CD4-positive, alpha-beta T cell treated with Interleukin-12 subunit alpha and Interleukin-12 subunit beta, for 1 hour (primary cell): Measurements from ENCODE around the gene RCAN2.

Experiments used
- DNase-seq: peaks from one replicate; pipeline ENCODE4 v3.0.0-alpha.2; 2020

RCAN2 gene

DNA sequence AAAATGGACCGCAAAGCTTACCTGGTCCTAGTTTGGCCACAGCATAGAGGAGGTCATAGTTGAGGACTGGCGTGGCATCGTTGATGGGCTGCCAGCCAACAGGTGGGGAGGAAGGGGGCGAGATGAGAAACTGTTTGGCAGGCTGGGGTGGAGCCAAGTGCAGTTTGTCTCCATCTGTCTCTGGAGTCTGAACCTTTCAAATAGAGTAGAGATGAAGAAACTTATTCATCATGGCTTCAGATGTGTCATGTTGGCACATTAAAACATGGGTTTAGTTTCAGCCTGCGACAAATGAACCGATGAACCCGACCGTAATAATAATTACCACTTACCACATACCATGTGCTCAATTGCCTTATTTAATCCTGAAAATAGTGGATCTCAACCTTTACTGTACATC, 244.5 kb downstream of the RCAN2 start:
- no peak for DNase-seq

DNA sequence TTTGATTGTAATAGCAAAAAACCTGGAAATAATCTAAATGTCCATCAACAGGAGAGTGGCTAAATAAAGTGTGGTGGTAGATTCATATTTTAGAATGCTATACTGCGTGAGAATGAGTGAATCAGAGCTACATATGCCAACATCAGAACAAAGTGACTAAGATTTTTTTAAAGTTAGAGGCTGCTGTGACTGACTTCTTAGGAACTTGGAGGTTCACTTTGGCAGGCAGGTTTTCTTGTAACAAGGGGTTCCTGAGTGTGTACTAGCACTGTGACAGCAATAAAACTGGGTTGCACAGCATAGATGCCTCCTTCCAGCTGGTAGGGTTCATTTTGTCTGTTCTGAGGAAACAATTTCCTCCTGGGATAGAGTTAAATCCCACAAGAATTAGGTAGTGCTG, 245.2 kb downstream of the RCAN2 start:
- DNase-seq, result no peak

DNA sequence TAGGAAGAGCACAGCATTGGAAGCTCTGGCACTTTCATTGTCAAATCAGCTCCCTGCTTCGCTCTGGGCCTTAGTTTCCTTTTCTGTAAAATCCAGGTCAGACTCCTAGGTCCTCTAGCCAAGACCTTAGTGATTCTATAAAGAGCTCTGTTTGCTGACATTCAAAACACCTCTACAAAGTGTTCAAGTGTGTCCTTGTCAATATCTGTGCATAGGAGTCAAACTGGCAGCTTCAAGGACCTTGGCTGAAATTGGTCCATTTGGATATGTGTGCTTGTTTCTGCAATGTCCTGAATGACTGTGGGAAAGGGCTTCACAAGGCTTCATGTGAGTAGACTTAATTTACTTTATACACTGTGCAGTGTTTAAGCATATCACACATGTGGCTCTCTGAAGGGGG, 246.6 kb downstream of the RCAN2 start:
- DNase-seq, result no peak

DNA sequence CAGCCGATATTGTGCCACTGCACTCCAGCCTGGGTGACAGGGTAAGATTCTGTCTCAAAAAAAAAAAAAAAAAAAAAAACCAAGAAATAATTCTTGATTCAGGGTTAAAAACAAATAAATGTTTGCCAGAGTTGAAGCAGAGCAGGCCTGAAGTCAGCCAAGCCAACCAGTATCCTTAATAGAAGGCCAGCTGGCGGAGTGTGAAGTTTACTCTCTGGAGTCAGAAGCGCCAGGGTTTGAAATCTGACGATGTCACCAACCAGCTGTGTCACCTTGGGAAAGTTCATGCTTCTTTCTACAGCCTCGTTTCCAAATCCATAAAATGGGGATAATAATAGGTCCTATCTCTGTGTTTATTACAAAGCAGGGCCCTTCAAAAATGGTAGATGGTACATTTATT, 247.5 kb downstream of the RCAN2 start:
- DNase-seq, result no peak

DNA sequence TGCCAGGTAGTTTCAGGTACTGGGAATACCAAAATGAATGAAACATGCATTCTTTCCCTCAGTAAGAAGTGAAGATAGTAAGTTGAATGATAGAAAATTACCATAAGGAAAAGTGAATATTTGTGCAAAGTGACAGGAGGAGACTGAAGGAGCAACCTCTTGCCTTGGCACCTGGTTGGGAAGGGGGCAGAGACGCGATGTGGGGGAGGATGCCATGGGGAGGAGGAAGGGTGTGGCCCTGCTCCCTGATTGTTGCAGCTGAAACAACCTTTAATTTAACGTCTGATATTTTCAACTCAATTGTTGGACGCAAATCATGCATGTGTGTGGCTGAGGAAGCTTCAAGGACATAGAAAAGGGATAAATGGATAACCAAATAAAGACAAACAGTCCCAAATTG, 248.3 kb downstream of the RCAN2 start:
- no peak for DNase-seq

DNA sequence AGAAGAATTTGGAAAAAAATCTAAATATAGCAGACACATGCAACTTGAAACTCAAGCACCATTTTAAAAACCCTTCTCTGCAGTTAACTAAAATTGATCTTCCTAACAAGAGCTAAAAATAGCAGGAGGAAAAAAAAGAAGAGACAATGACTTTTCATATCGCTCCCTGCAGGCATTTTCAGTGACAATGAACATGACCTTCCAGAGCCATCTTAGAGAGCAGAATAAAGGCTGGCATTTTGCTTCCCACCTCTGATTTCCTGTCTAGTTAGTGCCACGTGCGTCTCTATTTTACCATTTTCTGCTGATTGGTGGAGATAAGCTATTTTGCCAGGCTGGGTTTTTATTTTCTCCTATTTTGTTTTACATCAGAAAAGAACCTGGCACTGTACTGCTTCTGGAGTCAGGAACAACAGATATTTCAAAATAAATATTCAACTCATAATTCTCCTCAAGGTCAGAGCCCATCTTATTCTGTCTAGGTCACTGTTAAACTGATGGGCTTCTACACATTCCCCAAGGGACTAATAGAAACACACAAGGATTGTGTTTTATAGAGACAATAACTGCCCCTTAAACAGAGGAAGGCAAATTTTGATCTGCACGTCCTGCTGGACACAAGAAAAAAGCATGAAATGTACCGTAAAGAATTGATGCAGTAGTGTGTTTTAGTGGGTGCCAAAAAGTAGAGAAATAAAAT, 250.2 kb downstream of the RCAN2 start:
- DNase-seq, result no peak

DNA sequence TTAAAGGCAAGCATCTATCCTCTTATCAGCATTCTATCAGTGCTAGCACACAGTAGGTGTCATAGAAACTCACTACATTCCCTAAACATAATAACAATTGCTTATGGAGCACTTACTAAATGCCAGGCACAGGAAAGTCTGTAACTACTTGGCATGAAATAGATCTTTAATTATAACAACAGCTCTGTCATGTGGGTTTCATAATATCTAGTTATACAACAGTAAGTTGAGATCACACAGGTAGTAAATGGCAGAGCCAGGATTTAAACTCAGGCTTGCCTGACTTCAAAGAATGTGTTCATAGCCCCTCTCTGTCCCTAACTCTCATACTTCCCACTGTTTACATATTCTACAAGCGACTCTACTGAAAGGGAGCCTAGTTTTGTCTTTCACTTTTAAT, 254.5 kb downstream of the RCAN2 start:
- DNase-seq, result no peak

DNA sequence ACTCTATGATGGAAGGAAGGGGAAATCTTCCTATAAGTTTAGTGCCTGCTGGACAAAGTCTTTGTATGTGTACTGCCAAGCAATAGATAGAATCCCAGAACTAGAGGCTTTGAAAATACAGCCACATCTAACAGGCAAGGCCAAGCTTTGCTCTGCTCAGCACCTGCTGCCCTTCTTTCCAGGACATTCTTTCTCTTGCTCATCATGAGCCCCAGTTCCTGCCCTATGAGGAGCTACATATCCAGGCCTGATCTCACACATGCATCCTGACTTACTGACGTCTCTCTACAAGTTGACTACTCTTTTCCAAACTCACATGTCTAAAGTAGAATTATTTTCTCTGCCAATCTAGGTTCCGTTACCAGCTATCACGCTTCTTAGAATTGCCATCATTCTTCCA, 256.0 kb downstream of the RCAN2 start:
- DNase-seq, result no peak

DNA sequence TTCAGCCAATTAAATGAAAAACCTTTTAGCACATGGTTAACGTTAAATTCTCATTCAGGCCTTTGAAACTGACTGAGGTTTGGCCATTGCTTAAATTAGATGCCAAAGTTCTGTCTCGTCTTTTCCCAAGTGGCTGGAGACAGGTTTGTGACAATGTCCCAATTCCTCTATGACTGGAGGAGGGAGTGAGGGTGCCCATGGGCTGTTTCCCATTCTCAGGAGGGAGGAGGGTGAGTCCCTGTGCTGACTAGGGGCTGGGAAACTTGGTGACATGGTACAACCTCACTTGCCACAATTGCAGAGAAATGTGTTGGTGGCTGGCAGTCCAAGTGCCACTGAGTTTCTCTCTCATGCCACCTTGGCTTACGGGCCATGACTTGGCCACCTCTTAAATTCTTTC, 256.5 kb downstream of the RCAN2 start:
- no peak for DNase-seq

DNA sequence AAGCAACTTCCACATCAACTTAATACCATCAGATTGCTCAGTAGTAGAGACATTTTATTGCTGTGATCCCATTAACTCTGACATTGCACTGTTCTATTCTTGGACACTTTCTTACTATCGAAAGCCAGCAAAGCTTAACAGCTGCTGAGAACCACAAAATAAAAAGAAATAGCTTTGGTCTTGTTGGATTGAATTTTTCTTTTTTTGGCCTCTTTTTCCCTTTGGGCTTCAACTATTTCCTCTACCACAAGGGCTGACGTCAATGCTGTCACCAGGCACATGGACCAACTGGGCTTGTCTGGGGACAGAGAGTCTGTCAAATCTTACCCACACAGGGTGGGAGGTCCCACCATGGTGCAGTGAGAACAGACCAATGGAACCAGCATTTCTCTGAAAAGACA, 257.1 kb downstream of the RCAN2 start:
- DNase-seq, result no peak

DNA sequence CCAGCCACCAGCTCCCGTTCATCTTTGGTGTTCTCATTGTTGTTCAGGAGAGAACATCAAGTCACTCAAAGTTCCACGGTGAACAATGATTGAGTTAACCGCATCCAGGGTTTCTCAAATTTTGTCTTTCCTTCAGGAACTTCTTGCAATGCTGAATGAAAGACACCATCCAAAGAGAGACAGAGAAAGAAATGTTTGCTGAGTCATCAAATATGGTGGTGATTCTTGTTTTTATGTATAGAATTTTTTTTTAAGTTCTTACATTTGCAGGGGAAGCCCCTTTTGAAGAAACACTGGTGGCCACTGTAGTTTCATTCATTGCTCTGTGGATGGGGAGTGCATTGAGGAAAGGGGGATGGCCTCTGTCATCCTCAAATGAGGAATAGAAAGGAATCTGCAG, 258.1 kb downstream of the RCAN2 start:
- no peak for DNase-seq

DNA sequence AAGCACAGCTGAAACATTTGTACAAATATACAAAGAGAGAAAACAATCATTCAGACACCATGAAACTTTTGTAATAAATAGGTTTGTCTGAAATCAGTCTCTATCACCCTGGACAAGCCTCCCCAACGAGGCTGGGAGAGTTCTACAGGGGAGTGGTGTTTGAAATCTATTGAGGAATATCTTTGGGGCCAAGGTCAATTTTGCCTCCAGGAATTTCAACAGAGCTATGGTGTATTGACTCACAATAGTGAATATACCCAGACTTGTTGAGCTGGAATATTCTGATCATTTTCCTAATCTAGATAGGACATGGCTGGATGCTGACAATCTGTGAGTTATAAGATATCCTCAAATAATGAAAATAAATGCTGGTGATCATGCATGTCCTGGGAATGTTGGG, 269.0 kb downstream of the RCAN2 start:
- DNase-seq, result no peak

DNA sequence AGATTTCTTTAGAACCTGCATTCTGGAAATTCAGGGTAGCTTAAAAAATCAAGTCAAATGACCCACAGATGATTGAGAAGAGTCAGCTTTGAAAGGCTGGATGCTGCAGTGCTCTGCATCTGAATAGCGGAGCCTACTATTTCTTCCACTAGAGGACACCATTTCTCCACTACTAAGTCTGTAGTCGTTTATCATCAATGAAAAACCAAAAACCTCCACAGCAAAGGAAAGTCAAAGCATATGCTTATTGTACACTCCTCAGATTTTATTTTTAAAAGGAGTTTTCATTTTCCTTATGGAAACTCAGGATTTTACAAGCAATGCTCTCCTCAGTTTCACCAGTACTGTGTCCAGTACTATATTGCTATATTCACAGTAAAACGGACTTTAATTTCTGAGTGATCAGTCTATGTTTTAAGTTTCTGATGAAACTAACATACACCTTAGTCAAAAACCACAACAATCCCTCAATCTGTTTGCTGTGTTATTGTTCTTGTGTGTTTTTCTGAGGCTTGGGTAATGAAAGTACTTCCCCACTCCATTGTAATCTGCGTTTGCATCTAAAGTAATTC, 269.9 kb downstream of the RCAN2 start:
- peak; percentile 32 for DNase-seq

DNA sequence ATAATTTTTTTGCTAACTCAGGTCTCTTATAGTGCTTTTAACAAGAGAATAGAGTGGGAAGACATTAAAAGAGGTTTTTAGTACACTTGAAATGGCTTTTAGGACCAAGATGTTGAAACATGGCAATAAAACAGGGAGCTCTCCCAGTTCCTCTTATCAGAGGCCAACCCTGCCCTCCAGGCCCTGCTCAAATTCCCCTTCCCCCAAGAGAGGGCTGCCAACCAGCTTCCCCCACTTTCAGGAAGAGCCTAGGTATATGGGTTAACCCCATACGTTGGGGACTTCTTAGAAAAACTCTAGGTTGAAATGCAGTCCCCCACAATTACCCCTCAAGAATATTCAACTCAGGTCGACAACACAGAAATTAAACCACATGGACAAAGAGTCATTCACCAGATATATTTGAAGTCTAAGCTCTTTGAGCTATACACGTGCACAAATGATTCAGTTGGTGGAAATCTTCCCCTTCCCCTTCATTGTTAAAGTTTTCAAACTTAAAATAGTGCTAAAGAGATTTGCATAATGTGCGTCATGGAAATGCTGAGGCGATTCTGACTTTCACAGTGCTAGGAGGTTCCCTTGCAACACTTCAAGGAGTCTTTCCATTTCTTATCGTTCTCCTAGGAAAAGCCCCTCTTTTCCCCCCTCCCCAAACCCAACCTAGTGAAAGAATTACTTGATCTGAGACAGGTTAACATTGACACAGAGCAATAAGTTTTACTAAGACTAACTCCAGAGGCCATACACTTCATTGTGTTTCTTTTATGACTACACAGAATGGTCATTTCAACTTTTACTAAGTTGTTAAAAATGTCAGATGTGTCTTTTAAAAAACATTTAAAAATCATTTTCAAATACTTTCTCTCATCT, 270.7 kb downstream of the RCAN2 start:
- DNase-seq, result no peak

DNA sequence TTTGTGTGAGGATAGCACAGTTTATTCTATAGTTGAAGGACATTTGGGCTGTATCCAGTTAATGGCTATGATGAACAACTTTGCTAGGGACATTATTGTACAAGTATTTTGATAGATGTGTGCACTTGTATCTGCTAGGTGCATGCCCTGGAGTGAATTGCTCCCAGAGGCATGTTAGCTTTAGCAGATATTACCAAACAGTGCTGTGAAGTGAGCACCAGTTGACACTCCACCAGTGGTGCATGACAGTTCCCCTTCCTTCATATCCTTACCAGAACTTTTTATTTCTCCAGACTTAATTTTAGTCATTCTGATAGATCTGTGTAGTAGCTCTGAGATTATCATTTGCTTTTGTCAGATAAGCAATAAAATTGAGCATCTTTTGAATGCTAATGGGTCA, 271.6 kb downstream of the RCAN2 start:
- no peak for DNase-seq

DNA sequence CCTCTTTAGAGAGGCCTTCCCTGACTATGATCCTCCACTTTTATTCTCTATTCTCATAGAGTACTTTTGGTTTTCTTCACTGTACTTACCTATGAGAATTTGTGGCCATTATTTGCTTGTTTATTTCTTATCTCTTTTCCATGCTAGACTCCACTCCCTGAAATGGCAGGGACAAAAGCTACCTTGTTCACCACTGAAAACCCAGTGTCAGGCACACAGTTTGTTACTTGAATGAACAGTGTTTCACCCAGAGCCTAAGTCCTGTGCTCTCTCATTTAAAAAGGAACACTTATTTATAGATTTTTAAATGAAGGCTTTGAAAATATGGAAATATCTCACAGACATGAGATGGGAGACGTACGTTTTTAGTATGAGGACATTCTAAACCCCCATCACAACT, 272.8 kb downstream of the RCAN2 start:
- DNase-seq, result no peak

DNA sequence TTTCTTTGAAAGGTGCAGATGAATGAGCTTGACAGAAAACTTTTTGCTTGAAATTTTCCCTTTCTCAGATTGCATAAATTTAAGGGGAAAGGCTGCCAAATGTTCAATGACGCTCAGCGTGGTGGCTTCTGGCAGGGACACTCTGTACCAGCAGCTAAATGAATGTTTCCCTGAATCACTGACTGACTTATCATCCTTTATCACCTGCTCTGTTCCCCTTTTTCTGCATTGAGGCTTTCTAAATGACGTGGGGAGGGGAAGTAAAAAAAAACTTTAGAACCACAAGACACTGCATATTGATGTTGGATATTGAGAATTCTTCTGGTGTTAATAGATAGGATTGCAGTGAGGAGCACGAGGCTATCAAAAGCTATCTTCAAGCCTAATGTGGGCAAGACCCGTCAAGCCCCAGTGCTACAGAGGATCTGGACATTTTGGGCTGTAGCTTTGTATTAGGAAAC, 273.5 kb downstream of the RCAN2 start:
- no peak for DNase-seq

DNA sequence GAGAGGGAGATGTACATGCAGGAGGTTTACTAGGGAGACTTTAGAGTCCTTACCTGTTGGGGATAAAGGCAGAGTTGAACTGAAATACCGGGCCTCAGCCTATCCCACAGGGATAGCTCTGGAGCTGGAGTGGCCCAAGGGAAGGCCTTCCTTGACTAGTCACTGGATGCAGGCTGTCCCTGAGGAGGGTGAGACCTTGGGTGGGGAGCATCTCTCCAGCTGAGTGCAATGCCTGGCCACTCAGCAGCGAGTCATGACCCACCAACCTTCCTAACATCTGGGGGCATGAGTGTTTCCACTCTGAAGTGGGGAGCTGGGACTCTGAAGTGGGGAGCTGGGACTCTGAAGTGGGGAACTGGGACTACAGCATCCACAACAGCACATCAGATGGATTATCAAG, 274.4 kb downstream of the RCAN2 start:
- no peak for DNase-seq

DNA sequence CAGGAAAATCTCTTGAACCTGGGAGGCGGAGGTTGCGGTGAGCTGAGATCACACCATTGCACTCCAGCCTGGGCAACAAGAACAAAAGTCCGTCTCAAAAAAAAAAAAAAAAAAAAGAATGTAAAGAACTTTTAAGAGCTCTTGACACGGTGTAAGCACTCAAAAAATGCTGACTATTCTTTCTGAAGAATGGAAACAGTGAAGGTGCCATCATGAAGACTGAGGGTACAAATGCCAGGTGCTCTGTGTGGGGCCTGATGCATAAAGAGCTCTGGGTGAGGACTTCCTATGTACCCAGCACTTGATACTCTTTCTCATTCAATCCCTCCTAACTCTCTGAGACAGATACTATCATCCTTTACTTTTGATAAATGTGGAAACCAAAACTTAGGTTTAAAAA, 275.5 kb downstream of the RCAN2 start:
- DNase-seq, result no peak

DNA sequence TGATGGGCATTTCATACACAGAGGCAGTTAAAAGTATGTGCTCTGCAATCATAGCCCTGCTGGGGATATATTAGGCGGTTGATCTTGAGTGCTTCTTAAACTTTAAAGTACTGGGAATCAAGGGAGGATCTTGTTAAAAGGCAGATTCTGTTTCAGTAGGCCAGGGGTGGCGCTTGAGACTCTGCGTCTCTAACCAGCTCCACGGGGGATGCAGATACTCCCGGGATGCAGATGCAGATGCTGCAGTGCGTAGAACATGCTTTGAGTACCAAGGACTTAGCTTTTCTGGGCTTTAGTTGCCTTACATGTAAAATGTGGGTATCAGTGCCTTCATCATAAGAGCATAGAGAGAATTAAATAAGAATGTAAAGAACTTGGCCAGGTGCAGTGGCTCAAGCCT, 276.0 kb downstream of the RCAN2 start:
- no peak for DNase-seq

DNA sequence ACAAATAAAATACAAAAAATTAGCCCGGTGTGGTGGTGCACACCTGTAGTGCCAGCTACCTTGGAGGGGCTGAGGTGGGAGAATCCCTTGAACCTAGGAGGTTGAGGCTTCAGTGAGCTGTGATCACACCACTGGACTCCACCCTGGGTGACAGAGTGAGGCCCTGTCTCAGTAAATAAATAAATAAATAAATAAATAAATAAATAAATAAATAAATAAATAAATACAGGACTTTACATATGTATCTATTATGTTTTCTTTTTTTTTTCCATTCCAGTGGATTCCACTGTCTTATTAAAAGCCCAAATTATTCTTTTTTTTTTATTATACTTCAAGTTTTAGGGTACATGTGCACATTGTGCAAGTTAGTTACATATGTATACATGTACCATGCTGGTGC, 279.3 kb downstream of the RCAN2 start:
- no peak for DNase-seq

DNA sequence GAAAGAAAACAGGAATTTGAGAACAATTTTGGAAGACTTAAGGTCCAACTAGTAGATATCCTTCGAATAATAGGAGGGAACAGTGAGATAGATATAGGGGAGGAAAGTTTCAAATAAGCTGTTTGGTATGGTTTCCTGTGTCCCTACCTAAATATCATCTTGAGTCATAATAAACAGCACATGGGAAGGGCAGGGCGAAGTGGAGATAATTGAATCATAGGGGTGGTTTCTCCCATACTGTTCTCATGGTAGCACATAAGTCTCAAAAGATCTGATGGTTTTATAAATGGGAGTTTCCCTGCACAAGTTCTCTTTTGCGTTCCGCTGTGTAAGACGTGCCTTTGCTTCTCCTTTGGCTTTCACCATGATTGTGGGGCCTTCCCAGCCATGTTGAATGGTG, 281.0 kb downstream of the RCAN2 start:
- no peak for DNase-seq

DNA sequence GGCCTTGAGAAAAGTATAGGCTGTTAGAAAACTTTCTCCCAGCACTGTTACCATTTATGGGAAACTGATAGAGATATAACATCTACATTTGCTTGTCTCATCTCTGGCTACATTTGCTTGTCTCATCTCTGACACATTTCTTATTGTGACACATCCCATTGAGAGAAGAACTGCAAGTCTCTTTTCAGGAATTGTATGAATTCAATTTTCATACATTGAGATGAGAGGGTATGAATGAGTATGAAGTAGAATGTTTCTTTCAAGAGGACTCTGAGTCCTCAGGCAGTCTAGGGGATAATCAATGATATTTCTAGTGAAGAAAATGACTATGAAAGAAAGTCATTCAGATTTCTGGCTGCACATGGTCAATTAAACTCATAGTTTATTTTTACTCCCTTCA, 282.9 kb downstream of the RCAN2 start:
- DNase-seq, result no peak

DNA sequence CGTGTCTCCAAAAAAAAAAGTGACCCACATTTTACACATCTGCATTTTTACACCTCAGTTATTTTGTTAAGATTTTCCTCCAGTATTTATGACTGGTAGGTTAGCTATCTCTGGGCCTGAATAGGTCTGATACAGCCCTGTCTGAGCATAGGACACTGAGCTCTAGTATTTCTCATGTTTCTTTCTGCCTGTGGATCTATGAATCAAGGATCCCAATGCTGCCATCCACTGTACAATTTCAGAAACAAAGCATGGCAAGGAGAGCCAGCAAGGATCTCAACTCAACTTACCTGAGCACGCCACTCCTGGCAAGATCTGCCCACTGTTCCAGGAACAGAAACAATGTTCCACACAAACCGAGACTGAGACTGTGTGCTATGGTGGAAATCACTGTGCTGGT, 284.1 kb downstream of the RCAN2 start:
- DNase-seq, result no peak
